B cell (primary cell): Measurements from ENCODE around the gene HNF1B.

ENCODE experiments used
- CTCF ChIP-seq: fragments of 200-600 bp; IDR thresholded peaks from one replicate; pipeline ENCODE4 v1.8.0; 2022; ENCODE audit warnings: antibody characterized with exemption, mild to moderate bottlenecking
- EZH2 ChIP-seq: IDR thresholded peaks from 2 replicates; pipeline ENCODE4 v1.6.1; 2012; ENCODE audit warnings: borderline replicate concordance, low read depth, mild to moderate bottlenecking, moderate library complexity, low read length; ENCODE audit not compliant: insufficient read depth, poor library complexity, severe bottlenecking

- TF ChIP-seq CTCF (no peak), EZH2 (no peak)
Measured at GRCh38 chr17:37700881-37701280, 44.0 kb downstream of the HNF1B start.
